ENCODE results near the gene CPZ.

CPZ gene

DNA sequence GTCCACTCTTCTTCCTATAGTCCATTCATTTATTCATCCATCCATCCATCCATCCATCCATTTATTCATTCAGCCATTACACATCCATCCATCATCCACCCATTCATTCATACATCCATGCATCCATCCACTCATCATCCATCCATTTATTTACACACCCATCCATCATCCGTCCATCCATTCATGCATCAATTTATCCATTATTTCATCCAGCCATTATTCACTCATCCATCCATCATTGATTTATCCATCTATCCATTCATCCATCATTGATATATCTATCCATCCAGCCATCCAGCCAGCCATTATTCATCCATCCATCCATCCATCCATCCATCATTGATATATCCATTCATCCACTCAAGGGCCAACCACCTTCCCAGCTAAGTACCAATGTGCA, 12.7 kb downstream of the CPZ start:
- Mint-ChIP-seq H3K4me3 (no peak overlapping the region), H3K27me3 (peaks cover 5% of the 10 kb centered on the region), H3K9me3 (ENCODE audit: low read depth) (no peaks in the 10 kb centered on the region), H3K36me3 (no peaks in the 10 kb centered on the region), H3K27ac (no peak overlapping the region), H3K4me1 (ENCODE audit: low read depth) (peaks cover 4% of the 10 kb centered on the region)

DNA sequence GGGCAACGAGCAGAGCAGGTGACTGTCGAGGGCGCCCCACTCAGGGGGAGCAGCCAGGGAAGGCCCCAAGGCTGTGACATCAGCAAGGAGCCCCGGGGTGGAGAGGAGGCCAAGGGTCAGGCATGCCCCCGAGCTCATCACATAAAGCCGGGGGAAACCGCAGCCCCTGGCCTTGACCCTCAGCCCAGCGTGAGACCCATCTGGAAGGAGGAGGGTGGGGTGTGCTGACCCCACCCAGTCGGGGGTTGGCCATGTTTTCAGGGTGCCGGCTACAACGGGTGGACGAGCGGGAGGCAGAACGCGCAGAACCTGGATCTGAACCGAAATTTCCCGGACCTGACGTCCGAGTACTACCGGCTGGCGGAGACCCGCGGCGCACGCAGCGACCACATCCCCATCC, 13.9 kb downstream of the CPZ start:
- no peaks in the 10 kb centered on the region for H3K36me3 Mint-ChIP-seq
- H3K9me3 Mint-ChIP-seq (ENCODE audit: low read depth) = no peaks in the 10 kb centered on the region
- no peak overlapping the region for H3K4me3 Mint-ChIP-seq
- no peak overlapping the region for H3K27ac Mint-ChIP-seq
- H3K27me3 Mint-ChIP-seq = peaks cover 5% of the 10 kb centered on the region
- peaks cover 4% of the 10 kb centered on the region for H3K4me1 Mint-ChIP-seq (ENCODE audit: low read depth)

DNA sequence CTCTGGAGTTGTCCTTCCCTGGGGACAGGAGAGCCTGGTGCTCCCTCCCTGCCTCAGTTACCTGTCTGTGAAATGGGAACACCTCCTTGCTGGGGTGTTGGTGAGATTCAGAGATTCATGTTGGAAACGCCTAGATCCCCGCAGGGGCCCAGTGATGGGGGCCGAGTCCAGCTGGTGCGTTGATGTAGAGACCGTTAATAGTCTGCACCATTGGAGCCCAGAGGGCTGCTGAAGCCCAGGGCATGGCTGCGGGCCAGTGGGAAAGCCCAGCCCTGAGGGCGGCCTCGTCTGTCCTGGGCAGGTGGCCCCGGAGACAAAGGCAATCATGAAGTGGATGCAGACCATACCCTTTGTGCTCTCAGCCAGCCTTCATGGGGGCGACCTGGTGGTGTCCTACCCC, 14.4 kb downstream of the CPZ start:
- Mint-ChIP-seq H3K9me3 (ENCODE audit: low read depth) (no peaks in the 10 kb centered on the region), H3K36me3 (no peaks in the 10 kb centered on the region), H3K27ac (no peak overlapping the region), H3K4me1 (ENCODE audit: low read depth) (peaks cover 4% of the 10 kb centered on the region), H3K27me3 (peaks cover 5% of the 10 kb centered on the region), H3K4me3 (no peak overlapping the region)

DNA sequence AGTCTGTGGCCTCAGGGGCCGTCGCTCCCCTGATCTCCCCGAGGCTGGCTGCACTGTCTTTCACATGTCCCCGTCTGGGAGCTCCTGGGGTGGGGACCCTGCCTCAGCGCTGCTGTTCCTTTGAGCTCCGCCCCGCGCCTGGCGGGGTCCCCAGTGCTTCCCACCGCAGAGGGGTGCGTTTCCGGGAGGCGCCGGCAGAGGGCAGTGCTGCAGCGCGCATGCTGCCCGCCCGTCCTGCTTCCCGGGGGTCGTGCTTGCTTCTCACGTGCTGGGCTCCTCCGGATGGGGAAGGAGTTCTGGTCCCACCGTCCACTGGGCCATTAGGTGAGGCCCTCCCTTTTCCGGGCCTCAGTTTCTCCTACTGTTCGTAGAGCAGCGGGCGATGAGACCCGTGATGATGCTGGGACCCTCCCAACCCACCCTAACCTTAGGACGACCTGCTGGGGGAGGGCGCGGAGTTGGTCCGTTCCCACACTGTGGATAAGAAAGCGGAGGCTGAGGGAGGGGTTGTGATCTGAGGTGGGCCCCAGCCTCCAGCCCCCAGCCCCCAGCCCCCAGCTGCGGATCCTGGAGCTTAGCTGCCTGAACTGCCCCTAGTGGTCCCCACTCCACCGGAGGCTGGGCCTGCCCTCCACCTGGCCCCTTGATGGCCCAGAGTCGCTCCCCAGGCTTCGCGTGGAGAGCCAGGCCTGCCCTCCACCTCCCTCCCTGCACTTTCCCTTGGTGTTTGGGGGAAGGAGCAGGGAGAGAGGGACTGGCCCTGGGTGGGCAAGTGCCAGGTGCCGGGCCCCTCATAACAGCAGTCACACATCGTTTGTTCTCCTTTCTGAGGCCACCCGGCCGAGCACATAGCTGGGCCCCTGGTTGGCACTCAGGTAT, 15.3 kb downstream of the CPZ start:
- peaks cover 5% of the 10 kb centered on the region for H3K27me3 Mint-ChIP-seq
- H3K36me3 Mint-ChIP-seq = no peaks in the 10 kb centered on the region
- H3K4me3 Mint-ChIP-seq = no peak overlapping the region
- no peak overlapping the region for H3K27ac Mint-ChIP-seq
- H3K9me3 Mint-ChIP-seq (ENCODE audit: low read depth) = no peaks in the 10 kb centered on the region
- H3K4me1 Mint-ChIP-seq (ENCODE audit: low read depth) = peaks cover 4% of the 10 kb centered on the region

DNA sequence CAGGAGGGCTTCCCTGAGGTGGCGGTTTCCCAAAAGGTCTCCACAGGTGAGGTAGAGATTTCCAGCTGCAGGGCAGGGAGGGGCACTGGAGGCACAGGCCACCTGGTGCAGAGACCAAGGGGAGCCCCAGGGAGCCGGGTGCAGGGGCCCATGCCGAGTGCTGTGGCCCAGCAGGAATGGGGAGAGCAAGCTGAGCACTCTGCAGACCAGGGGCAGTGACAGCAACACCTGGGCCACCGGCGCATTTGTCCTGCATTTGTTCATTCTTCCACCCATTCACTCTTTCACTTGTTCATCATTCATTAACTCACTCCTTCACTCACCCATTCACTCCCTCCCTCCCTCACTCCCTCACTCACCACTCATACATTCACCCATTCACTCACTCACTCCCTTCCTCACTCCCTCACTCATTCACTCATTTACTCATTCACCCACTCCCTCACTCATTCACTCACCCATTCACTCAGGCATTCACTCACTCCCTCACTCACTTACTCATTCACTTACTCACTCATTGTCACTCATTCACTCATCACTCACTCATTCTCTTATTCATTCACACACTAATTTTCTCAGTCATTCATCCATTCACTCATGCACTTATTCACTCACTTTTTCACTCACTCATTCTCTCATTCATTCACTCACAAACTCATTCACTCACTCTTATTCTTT, 16.3 kb downstream of the CPZ start:
- no peaks in the 10 kb centered on the region for H3K36me3 Mint-ChIP-seq
- H3K4me3 Mint-ChIP-seq = no peak overlapping the region
- H3K9me3 Mint-ChIP-seq (ENCODE audit: low read depth) = no peaks in the 10 kb centered on the region
- peaks cover 5% of the 10 kb centered on the region for H3K27me3 Mint-ChIP-seq
- no peak overlapping the region for H3K27ac Mint-ChIP-seq
- peaks cover 4% of the 10 kb centered on the region for H3K4me1 Mint-ChIP-seq (ENCODE audit: low read depth)

DNA sequence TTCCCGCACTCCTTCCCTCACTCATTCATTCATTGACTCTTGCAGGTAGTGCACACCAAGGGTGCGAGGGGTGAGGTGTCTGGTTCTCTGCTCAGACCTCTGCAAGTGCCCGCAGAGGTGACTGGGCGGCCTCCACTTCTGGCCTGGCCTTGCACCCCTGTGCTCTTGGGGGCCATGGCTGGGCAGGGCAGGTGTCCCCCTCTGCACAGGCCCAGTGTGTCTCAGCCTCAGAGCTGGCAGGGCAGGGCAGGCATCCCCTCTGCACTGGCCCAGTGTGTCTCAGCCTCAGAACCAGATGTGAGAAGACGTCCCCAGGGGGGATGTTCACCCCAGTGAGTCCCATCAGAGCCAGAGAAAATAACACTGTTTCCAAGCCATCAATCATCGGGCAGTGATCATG, 16.8 kb downstream of the CPZ start:
- peaks cover 5% of the 10 kb centered on the region for H3K27me3 Mint-ChIP-seq
- H3K4me1 Mint-ChIP-seq (ENCODE audit: low read depth) = peaks cover 4% of the 10 kb centered on the region
- H3K27ac Mint-ChIP-seq = no peak overlapping the region
- no peak overlapping the region for H3K4me3 Mint-ChIP-seq
- H3K9me3 Mint-ChIP-seq (ENCODE audit: low read depth) = no peaks in the 10 kb centered on the region
- H3K36me3 Mint-ChIP-seq = no peaks in the 10 kb centered on the region

DNA sequence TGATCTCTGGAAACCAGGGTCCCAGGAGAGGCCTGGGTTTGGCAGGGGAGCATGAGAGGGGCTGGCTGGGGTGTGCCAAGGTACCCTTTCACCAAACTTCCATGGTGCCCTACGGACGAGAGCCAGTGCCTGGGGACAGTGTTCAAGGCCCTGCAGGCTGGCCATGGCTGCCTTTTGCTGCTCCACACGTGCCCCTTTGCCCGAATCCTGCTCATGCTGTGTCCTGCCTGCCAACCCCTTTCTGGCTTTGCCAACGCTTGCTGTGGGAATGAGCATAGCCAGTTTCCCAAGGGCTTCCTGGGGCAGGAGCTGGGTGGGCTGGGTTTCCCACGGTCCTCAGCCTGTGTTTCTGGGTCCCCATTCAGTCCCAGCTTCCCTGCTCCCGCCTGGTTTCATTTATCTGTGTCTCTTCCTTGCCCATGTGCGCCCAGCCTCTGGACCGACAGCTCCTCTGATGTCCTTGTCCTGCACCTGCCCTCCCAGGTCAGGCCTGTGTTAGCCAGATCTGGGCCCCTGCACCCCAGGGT, 17.3 kb downstream of the CPZ start:
- Mint-ChIP-seq H3K9me3 (ENCODE audit: low read depth) (no peaks in the 10 kb centered on the region), H3K27ac (no peak overlapping the region), H3K4me1 (ENCODE audit: low read depth) (peaks cover 4% of the 10 kb centered on the region), H3K36me3 (no peaks in the 10 kb centered on the region), H3K4me3 (no peak overlapping the region), H3K27me3 (peaks cover 5% of the 10 kb centered on the region)

DNA sequence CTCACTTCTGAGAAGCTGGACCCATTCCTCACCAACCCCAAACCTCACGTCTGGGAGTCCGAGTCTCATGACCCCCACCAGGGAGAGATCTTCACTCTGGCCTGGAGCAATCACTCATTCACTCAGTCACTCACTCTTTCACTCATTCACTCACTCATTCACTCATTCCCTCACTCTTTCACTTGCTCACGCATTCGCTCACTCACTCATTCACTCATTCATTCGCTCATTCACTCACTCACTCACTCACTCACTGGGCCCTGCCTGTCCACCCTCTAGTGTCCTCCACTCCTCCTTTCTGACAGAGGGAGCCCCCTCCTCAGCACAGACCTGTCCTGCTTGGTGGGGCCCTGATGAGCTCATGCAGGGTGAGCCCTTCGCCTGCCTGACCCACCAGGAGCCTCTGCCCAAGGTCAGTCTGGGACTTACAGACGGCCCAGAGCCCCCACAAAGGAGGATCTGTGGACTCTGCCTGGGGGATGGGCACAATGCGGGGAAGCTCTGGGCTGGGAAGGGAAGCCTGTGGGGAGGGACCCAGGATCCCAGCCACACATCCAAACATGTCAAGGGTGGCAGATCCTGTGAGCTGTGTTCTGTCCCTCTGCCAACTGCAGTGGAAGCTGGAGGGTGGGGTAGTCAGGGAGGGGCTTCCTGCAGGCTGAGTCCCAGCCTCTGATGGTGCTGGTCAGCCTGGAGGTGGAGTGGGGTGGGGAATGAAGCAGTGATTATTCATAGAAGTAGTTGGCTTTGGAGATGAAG, 18.5 kb downstream of the CPZ start:
- Mint-ChIP-seq H3K4me3 (no peak overlapping the region), H3K27ac (no peak overlapping the region), H3K36me3 (no peaks in the 10 kb centered on the region), H3K9me3 (ENCODE audit: low read depth) (no peaks in the 10 kb centered on the region), H3K4me1 (ENCODE audit: low read depth) (peaks cover 4% of the 10 kb centered on the region), H3K27me3 (peaks cover 5% of the 10 kb centered on the region)

DNA sequence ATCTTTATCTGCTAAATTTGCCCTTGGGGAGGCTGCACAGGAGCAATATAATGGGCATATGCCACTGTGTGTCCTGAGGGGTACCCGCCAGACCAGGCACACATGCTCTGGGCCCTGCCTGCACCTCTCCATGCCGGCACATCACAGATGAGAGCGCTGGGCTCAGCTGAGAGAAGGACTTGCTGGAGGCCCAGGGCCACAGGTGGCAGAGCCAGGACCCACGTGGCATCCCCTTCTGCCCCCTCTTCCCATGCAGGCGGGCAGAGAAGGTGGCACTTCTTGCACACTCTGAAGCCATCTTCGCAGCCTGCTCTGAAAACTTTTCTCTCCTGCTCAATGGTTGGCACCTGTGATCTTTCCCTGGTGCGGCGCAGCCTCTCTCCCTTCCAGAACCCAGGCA, 20.1 kb downstream of the CPZ start:
- H3K27me3 Mint-ChIP-seq = peaks cover 5% of the 10 kb centered on the region
- peaks cover 4% of the 10 kb centered on the region for H3K4me1 Mint-ChIP-seq (ENCODE audit: low read depth)
- H3K36me3 Mint-ChIP-seq = no peaks in the 10 kb centered on the region
- H3K4me3 Mint-ChIP-seq = no peak overlapping the region
- H3K27ac Mint-ChIP-seq = no peak overlapping the region
- H3K9me3 Mint-ChIP-seq (ENCODE audit: low read depth) = no peaks in the 10 kb centered on the region

DNA sequence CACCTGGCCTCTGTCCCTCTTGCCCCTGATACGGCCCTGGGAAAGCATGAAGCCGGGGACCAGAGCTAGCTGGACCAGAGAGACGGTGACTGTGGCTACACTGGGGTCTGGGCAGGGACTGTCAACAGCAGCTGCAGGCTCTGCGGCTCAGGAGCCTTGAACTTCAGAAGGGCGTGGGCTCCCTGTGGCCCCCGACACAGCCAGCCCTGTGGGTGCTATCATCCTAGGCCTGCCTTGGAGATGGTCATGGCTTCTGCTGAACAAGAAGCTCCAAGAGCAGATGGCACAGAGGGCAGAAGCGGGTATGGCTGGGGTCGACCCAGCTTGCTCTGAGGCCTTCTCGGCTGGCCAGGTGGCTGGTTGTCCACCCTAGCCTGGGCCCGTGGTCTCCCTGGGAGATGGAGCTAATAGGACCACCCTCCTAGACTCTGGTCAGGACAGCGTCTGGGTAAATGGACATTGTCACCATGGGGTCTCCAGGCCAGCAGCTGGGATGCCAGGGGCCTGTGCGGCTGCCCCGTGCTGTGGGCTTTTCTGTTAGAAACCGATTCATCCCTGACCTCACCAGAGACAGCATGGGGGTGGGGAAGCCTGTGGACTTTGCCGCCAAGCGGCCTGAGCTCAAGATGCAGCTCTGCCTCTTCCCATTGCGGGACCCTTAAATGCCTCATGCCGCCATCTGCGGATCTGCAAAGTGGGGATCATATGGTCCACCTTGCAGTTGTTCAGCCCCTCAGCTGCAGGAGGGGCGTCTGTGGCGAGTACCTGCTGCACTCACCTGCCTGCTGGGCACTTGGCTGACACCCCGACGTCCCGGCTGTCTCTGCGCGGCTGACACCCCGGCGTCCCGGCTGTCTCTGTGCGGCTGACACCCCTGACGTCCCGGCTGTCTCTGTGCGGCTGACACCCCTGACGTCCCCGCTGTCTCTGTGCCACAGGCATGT, 21.1 kb downstream of the CPZ start:
- H3K27me3 Mint-ChIP-seq = peaks cover 5% of the 10 kb centered on the region
- H3K4me3 Mint-ChIP-seq = no peak overlapping the region
- peaks cover 4% of the 10 kb centered on the region for H3K4me1 Mint-ChIP-seq (ENCODE audit: low read depth)
- no peaks in the 10 kb centered on the region for H3K36me3 Mint-ChIP-seq
- no peak overlapping the region for H3K27ac Mint-ChIP-seq
- H3K9me3 Mint-ChIP-seq (ENCODE audit: low read depth) = no peaks in the 10 kb centered on the region

DNA sequence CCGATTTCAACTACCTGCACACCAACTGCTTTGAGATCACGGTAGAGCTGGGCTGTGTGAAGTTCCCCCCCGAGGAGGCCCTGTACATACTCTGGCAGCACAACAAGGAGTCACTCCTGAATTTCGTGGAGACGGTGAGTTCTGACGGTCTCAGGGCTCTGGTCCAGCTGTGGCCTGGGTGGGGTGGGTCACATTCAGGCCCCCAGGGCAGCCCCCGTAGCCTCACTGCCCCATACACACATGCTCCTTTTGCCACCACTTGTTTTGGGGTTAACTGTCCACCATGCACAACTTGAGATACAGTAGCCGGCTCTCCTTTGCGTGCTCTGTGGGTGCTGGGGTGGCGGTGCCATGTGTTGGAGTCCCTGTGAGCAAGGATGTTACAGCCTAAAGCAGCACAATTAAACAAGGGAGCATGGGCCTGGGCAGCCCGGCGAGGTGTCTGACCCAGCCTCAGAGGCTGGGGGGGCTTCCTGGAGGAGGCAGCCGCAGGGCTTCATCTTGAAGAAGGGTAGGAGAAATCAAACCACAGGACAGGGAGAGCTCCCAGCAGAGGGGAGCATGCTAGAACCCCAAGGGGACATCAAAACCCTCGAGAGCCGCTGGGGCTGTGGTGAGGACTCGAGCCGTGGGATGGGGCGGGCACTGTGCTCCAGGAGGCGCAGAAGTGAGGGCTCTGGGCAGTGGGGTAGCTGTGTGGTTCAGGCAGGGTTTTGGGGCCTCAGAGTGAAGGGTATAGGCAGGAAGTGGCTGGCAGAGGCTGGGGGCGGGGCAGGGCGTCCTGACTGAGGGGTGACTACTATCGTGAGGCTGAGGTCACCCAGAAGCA, 22.0 kb downstream of the CPZ start:
- H3K27me3 Mint-ChIP-seq = no peaks in the 10 kb centered on the region
- H3K4me3 Mint-ChIP-seq = no peak overlapping the region
- no peaks in the 10 kb centered on the region for H3K36me3 Mint-ChIP-seq
- H3K9me3 Mint-ChIP-seq (ENCODE audit: low read depth) = no peaks in the 10 kb centered on the region
- no peaks in the 10 kb centered on the region for H3K4me1 Mint-ChIP-seq (ENCODE audit: low read depth)
- H3K27ac Mint-ChIP-seq = no peak overlapping the region

DNA sequence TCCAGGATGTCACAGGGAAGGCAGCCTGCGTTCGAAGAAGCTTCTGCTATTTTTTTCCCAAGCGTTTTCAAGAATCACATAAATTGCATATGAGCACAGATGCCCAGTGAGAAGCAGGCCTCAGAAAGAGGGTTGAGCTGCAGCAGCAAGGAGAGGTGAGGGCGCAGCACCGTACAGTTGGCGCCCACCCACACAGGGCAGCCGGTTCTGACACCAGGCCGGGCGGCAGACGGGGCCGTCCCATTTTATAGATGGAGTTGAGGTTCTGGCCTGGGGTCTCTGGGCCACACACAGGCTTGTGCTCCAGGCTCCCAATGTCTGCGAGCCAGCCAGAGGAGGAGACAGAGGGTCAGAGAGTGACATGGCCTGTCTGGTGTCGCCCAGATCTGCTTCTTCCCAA, 22.8 kb downstream of the CPZ start:
- no peaks in the 10 kb centered on the region for H3K27me3 Mint-ChIP-seq
- H3K4me1 Mint-ChIP-seq (ENCODE audit: low read depth) = no peaks in the 10 kb centered on the region
- no peaks in the 10 kb centered on the region for H3K9me3 Mint-ChIP-seq (ENCODE audit: low read depth)
- no peak overlapping the region for H3K4me3 Mint-ChIP-seq
- no peaks in the 10 kb centered on the region for H3K36me3 Mint-ChIP-seq
- no peak overlapping the region for H3K27ac Mint-ChIP-seq

DNA sequence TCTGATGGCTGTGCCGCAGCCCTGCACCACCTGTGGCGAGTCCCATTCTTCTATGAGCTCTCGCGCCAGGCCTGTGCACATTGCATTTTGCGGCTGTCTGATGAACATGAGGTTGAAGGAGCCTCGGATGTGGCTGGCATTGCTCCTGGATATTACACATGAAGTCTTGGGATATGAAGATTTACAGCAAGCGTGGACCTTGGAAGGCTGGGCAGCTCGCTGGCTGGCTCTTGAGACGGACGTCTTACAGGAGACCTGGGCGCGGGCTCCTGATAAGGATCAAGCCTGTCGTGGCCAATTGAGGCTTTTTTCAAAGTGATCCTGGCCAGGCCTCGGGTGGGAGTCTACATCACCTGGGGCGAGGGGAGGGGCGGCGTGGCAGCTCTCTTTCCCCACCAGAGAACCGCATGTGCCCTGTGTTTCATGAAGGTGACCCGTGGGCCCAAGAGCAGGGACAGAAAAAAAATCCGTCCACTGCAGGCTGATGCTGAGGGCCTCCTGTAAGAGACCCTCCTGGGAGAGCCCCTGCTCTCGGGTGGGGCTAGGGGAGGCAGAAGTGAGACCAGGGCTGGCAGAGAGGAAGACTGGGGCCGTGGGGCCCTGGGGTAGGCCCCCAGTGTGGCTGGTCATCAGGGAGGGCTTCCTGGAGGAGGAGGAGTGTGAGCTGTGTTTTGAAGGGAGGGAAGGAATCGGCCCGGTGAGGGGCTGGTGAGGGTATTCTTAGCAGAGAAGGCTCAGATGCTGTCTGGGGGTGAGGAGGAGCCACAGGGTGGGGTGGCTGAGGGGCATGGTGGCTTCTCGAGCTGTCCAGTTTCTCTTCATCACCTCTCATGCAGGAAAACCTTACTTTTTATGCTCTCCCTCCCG, 23.6 kb downstream of the CPZ start:
- H3K36me3 Mint-ChIP-seq = no peaks in the 10 kb centered on the region
- no peaks in the 10 kb centered on the region for H3K9me3 Mint-ChIP-seq (ENCODE audit: low read depth)
- no peaks in the 10 kb centered on the region for H3K4me1 Mint-ChIP-seq (ENCODE audit: low read depth)
- H3K27ac Mint-ChIP-seq = no peak overlapping the region
- no peaks in the 10 kb centered on the region for H3K27me3 Mint-ChIP-seq
- H3K4me3 Mint-ChIP-seq = no peak overlapping the region

Measured in activated naive CD8-positive, alpha-beta T cell (primary cell).